GM19455 (cell line): Measurements from ENCODE around the gene ELL2.

Experiments used
- ATAC-seq: cut with Tn5 transposase; IDR thresholded peaks from one replicate; pipeline ENCODE4 v1.9.1; 2021; ENCODE audit not compliant: unreplicated experiment

ELL2 gene

GRCh38 chr5:95956900-95957293 lies 4.8 kb downstream of the ELL2 start:
- ATAC-seq: no peak

GRCh38 chr5:95956021-95956899 lies 5.4 kb downstream of the ELL2 start:
- ATAC-seq: no peak

GRCh38 chr5:95954716-95955115 lies 6.9 kb downstream of the ELL2 start:
- no peak for ATAC-seq

GRCh38 chr5:95953021-95953702 lies 8.5 kb downstream of the ELL2 start:
- ATAC-seq: no peak

- ATAC-seq: no peak
Observed at GRCh38 chr5:95951916-95952315, 9.7 kb downstream of the ELL2 start.

- no peak for ATAC-seq
Observed at GRCh38 chr5:95949810-95950209, 11.8 kb downstream of the ELL2 start.

GRCh38 chr5:95948631-95949030 lies 13.0 kb downstream of the ELL2 start:
- ATAC-seq: no peak

GRCh38 chr5:95946451-95946850 lies 15.2 kb downstream of the ELL2 start:
- no peak for ATAC-seq

GRCh38 chr5:95942968-95943367 lies 18.7 kb downstream of the ELL2 start:
- no peak for ATAC-seq

- no peak for ATAC-seq
Observed at GRCh38 chr5:95942414-95942813, 19.2 kb downstream of the ELL2 start.

GRCh38 chr5:95941756-95942155 lies 19.9 kb downstream of the ELL2 start:
- ATAC-seq: no peak

- ATAC-seq: no peak
Observed at GRCh38 chr5:95940758-95941682, 20.6 kb downstream of the ELL2 start.

GRCh38 chr5:95939465-95939864 lies 22.2 kb downstream of the ELL2 start:
- ATAC-seq: no peak

GRCh38 chr5:95938766-95939165 lies 22.9 kb downstream of the ELL2 start:
- ATAC-seq: no peak

- no peak for ATAC-seq
Observed at GRCh38 chr5:95938347-95938746, 23.3 kb downstream of the ELL2 start.

GRCh38 chr5:95937607-95938152 lies 24.0 kb downstream of the ELL2 start:
- no peak for ATAC-seq

GRCh38 chr5:95936812-95937397 lies 24.7 kb downstream of the ELL2 start:
- ATAC-seq: no peak

GRCh38 chr5:95935553-95936100 lies 26.0 kb downstream of the ELL2 start:
- ATAC-seq: no peak

GRCh38 chr5:95934207-95934804 lies 27.3 kb downstream of the ELL2 start:
- no peak for ATAC-seq

GRCh38 chr5:95932941-95933340 lies 28.7 kb downstream of the ELL2 start:
- ATAC-seq: no peak
